Breast epithelium (tissue), 4 donors: ENCODE data around the gene PCCB. TPM values are rescaled to one million over a fixed set of nuclear protein-coding genes. Genes with fewer than 3 reads are reported as not detected.

Experiments
- DNase-seq, 2 donors: peaks; one replicate each; pipeline ENCODE4 v3.0.0-alpha.2; 2019; ENCODE audit warnings: low spot score in 2 of 2
- H3K27ac ChIP-seq, 2 donors: fragments of 200-600 bp; sonication (generic) in 1 of 2; one replicate each; pipeline ENCODE4 v1.5.1; 2016 to 2019; ENCODE audit warnings: mild to moderate bottlenecking in 1 of 2
- H3K27me3 ChIP-seq, 2 donors: fragments of 200-600 bp; sonication (generic) in 1 of 2; one replicate each; pipeline versions ENCODE4 v1.5.1 to v1.6.0; 2017 to 2019; ENCODE audit warnings: control low read depth in 1 of 2, mild to moderate bottlenecking in 1 of 2
- H3K36me3 ChIP-seq: fragments of 200-600 bp; one replicate; pipeline ENCODE4 v1.5.1; 2019
- H3K4me1 ChIP-seq, 2 donors: fragments of 200-600 bp; sonication (generic); one replicate each; pipeline ENCODE4 v1.5.1; 2016 to 2019; ENCODE audit warnings: control low read depth in 1 of 2
- H3K4me3 ChIP-seq, 3 donors: fragments of 200-600 bp; sonication (generic); 1 replicate in 2 of 3; 2 replicates in 1 of 3; pipeline ENCODE4 v1.5.1; 2016 to 2019; ENCODE audit warnings: mild to moderate bottlenecking in 3 of 3, moderate library complexity in 2 of 3
- H3K9me3 ChIP-seq, 2 donors: fragments of 200-600 bp; sonication (generic) in 1 of 2; one replicate each; pipeline ENCODE4 v1.5.1; 2016 to 2019; ENCODE audit warnings: control low read depth in 1 of 2
- CTCF ChIP-seq, 3 donors: fragments of 450-650 bp; IDR thresholded peaks; one replicate each; pipeline ENCODE4 v1.5.1; 2016 to 2017; ENCODE audit warnings: antibody characterized with exemption in 3 of 3, mild to moderate bottlenecking in 3 of 3, moderate library complexity in 3 of 3
- POLR2A ChIP-seq: fragments of 450-650 bp; IDR thresholded peaks from one replicate; pipeline ENCODE4 v1.6.1; 2016; ENCODE audit warnings: antibody characterized with exemption, mild to moderate bottlenecking, moderate library complexity
- POLR2AphosphoS5 ChIP-seq, 3 donors: sonication (generic); formaldehyde crosslinking; IDR thresholded peaks; one replicate each; pipeline ENCODE4 v1.6.1; 2017; ENCODE audit warnings: antibody characterized with exemption in 3 of 3
- intact Hi-C: fragments of 100-400 bp; cut with DNase I; formaldehyde crosslinking; loops from one replicate; pipeline ENCODE4 v1.15.1; 2023; ENCODE audit warnings: low total_unique reads
- total RNA-seq, 3 donors: library from RNA; depleted of rRNA; stranded (reverse); fragments of >200 nt; gene quantifications; one replicate each; pipeline ENCODE4 v1.1.0, GENCODE V29; 2016

The PCCB gene
- total RNA-seq, 3 donors from 2014 or later, result 24.9 to 35.0 (median 31.3) TPM

- intact Hi-C loops, result no loop called here
- H3K4me1 ChIP-seq, result no peaks in the 10 kb centered on the region
- H3K27me3 ChIP-seq, result no peaks in the 10 kb centered on the region
- H3K36me3 ChIP-seq, result no peaks in the 10 kb centered on the region
- no peak overlapping the region for H3K27ac ChIP-seq
- no peak overlapping the region for H3K4me3 ChIP-seq
- no peaks in the 10 kb centered on the region for H3K9me3 ChIP-seq
- TF ChIP-seq POLR2A (no peak), CTCF (IDR thresholded peaks at IDR 0.05) (no peak), POLR2AphosphoS5 (IDR thresholded peaks at IDR 0.05) (no peak)
- DNase-seq, result no peak
Measured at GRCh38 chr3:136232413-136232812, 17.7 kb upstream of the PCCB start.

GRCh38 chr3:136235545-136235944 is 14.6 kb upstream of the PCCB start:
- DNase-seq, result no peak
- no peak overlapping the region for H3K4me3 ChIP-seq
- no peaks in the 10 kb centered on the region for H3K27me3 ChIP-seq
- intact Hi-C loops, result no loop called here
- H3K27ac ChIP-seq, result no peak overlapping the region
- no peak for TF ChIP-seq CTCF (IDR thresholded peaks at IDR 0.05)
- H3K36me3 ChIP-seq, result no peaks in the 10 kb centered on the region
- H3K9me3 ChIP-seq, result no peaks in the 10 kb centered on the region
- no peaks in the 10 kb centered on the region for H3K4me1 ChIP-seq

GRCh38 chr3:136236109-136236508 is 14.0 kb upstream of the PCCB start:
- DNase-seq, result no peak
- no peaks in the 10 kb centered on the region for H3K4me1 ChIP-seq
- H3K27ac ChIP-seq, result no peak overlapping the region
- no peaks in the 10 kb centered on the region for H3K36me3 ChIP-seq
- intact Hi-C loops, result no loop called here
- H3K9me3 ChIP-seq, result no peaks in the 10 kb centered on the region
- H3K27me3 ChIP-seq, result no peaks in the 10 kb centered on the region
- TF ChIP-seq CTCF (IDR thresholded peaks at IDR 0.05) (no peak), POLR2A (no peak), POLR2AphosphoS5 (IDR thresholded peaks at IDR 0.05) (no peak)
- no peak overlapping the region for H3K4me3 ChIP-seq

GRCh38 chr3:136237103-136237502 is 13.0 kb upstream of the PCCB start:
- Histone ChIP-seq H3K4me3 (no peak overlapping the region), H3K27ac (no peak overlapping the region), H3K27me3 (no peaks in the 10 kb centered on the region), H3K36me3 (no peaks in the 10 kb centered on the region), H3K4me1 (no peaks in the 10 kb centered on the region), H3K9me3 (no peaks in the 10 kb centered on the region)
- intact Hi-C loops, result no loop called here
- TF ChIP-seq POLR2AphosphoS5 (IDR thresholded peaks at IDR 0.05), result no peak
- no peak for TF ChIP-seq CTCF (IDR thresholded peaks at IDR 0.05)
- no peak for TF ChIP-seq POLR2A
- no peak for DNase-seq

GRCh38 chr3:136237961-136238649 is 12.0 kb upstream of the PCCB start:
- Histone ChIP-seq H3K27ac (no peak overlapping the region), H3K4me3 (no peak overlapping the region), H3K9me3 (no peaks in the 10 kb centered on the region), H3K36me3 (no peaks in the 10 kb centered on the region), H3K4me1 (no peaks in the 10 kb centered on the region), H3K27me3 (no peaks in the 10 kb centered on the region)
- intact Hi-C loops, result no loop called here
- no peak for TF ChIP-seq CTCF (IDR thresholded peaks at IDR 0.05)
- no peak for TF ChIP-seq POLR2A
- TF ChIP-seq POLR2AphosphoS5 (IDR thresholded peaks at IDR 0.05), result no peak
- DNase-seq, result no peak
